ENCODE results near the gene SDK1. TPM values are rescaled to one million over a fixed set of nuclear protein-coding genes. Genes with fewer than 3 reads are reported as not detected.

SDK1 gene
- total RNA-seq, 1 experiment from 2014 or later, result 7.1 TPM

DNA sequence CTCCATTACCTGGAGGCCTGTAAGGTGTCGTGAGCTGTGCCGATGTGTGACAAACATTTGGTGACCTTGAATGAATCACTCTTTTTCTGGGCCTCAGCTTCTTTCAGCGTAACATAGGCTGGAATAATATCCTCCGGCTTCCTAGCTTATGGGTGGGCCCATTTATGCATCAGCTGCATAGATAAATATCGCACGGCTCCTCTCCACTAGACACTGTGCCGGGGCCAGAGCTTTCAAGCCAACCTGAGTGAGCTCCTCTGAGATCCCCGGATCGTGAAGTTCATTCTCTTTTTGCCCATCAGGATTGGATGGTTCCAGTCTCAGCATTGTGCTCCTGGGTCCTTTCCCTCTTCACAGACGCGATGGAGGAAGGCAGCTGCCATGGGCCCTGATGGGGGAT, 806.8 kb downstream of the SDK1 start:
- Mint-ChIP-seq H3K9me3 (ENCODE audit: unreplicated experiment) (no peaks in the 10 kb centered on the region), H3K27ac (ENCODE audit: unreplicated experiment) (no peak overlapping the region), H3K27me3 (ENCODE audit: insufficient read depth, unreplicated experiment) (no peaks in the 10 kb centered on the region), H3K36me3 (ENCODE audit: insufficient read depth, unreplicated experiment) (no peaks in the 10 kb centered on the region), H3K4me1 (ENCODE audit: low read depth, unreplicated experiment) (no peaks in the 10 kb centered on the region), H3K4me3 (ENCODE audit: unreplicated experiment) (no peak overlapping the region)
- H3K27me3 ChIP-seq (replicated peaks; ENCODE audit: control insufficient read depth, insufficient read depth, low read length), result no peaks in the 10 kb centered on the region
- no peak for DNase-seq
- POLR2A ChIA-PET, result no interaction called here
- TF ChIP-seq, protein P1, sequence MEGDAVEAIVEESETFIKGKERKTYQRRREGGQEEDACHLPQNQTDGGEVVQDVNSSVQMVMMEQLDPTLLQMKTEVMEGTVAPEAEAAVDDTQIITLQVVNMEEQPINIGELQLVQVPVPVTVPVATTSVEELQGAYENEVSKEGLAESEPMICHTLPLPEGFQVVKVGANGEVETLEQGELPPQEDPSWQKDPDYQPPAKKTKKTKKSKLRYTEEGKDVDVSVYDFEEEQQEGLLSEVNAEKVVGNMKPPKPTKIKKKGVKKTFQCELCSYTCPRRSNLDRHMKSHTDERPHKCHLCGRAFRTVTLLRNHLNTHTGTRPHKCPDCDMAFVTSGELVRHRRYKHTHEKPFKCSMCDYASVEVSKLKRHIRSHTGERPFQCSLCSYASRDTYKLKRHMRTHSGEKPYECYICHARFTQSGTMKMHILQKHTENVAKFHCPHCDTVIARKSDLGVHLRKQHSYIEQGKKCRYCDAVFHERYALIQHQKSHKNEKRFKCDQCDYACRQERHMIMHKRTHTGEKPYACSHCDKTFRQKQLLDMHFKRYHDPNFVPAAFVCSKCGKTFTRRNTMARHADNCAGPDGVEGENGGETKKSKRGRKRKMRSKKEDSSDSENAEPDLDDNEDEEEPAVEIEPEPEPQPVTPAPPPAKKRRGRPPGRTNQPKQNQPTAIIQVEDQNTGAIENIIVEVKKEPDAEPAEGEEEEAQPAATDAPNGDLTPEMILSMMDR (IDR thresholded peaks at IDR 0.05; ENCODE audit: insufficient read depth in 1 of 2, low read depth in 1 of 2, low read length in 1 of 2, severe bottlenecking in 1 of 2, unreplicated experiment in 1 of 2), result no peak
- intact Hi-C loops (cut with micrococcal nuclease; ENCODE audit: unreplicated experiment), result no loop called here
- CTCF ChIA-PET, result no interaction called here
- no peaks in the 10 kb centered on the region for H3K9me3 ChIP-seq
- H3K4me3 ChIP-seq (ENCODE audit: low read depth, low read length), result no peak overlapping the region
- H3K4me1 ChIP-seq, result no peaks in the 10 kb centered on the region
- no TSS peak for BruUV-seq (replicated peaks)
- H3K36me3 ChIP-seq (ENCODE audit: control insufficient read depth, insufficient read depth, low read length), result no peaks in the 10 kb centered on the region

DNA sequence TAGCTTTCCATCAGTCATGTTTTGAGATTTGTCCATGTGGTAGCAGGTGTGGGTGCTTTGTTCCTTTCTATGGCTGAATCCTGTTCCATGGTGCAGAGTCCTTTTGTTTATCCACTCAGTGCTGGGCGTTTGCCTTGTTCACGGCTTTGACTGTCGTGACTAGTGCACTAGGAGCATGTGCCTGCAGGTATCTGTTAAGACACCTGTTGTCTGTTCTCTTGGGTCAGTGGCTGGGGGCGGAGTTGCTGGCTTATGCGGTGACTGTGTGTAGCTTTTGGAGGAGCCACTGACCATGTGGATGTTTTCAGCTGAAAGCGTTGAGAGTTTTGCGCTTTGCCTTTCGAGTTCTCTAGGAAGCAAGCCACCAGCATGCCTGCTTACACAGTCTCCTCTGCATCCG, 807.9 kb downstream of the SDK1 start:
- Histone ChIP-seq H3K4me1 (no peaks in the 10 kb centered on the region), H3K36me3 (ENCODE audit: control insufficient read depth, insufficient read depth, low read length) (no peaks in the 10 kb centered on the region), H3K9me3 (no peaks in the 10 kb centered on the region), H3K4me3 (ENCODE audit: low read depth, low read length) (no peak overlapping the region), H3K27me3 (replicated peaks; ENCODE audit: control insufficient read depth, insufficient read depth, low read length) (no peaks in the 10 kb centered on the region)
- intact Hi-C loops (cut with micrococcal nuclease; ENCODE audit: unreplicated experiment), result no loop called here
- ChIA-PET POLR2A (no interaction called here), CTCF (no interaction called here)
- H3K9me3 Mint-ChIP-seq (ENCODE audit: unreplicated experiment), result no peaks in the 10 kb centered on the region
- no peaks in the 10 kb centered on the region for H3K36me3 Mint-ChIP-seq (ENCODE audit: insufficient read depth, unreplicated experiment)
- TF ChIP-seq, protein P1 (IDR thresholded peaks at IDR 0.05; ENCODE audit: insufficient read depth in 1 of 2, low read depth in 1 of 2, low read length in 1 of 2, severe bottlenecking in 1 of 2, unreplicated experiment in 1 of 2), result no peak
- H3K27ac Mint-ChIP-seq (ENCODE audit: unreplicated experiment), result no peak overlapping the region
- no peak for DNase-seq
- H3K27me3 Mint-ChIP-seq (ENCODE audit: insufficient read depth, unreplicated experiment), result no peaks in the 10 kb centered on the region
- no peak overlapping the region for H3K4me3 Mint-ChIP-seq (ENCODE audit: unreplicated experiment)
- no TSS peak for BruUV-seq (replicated peaks)
- H3K4me1 Mint-ChIP-seq (ENCODE audit: low read depth, unreplicated experiment), result no peaks in the 10 kb centered on the region

DNA sequence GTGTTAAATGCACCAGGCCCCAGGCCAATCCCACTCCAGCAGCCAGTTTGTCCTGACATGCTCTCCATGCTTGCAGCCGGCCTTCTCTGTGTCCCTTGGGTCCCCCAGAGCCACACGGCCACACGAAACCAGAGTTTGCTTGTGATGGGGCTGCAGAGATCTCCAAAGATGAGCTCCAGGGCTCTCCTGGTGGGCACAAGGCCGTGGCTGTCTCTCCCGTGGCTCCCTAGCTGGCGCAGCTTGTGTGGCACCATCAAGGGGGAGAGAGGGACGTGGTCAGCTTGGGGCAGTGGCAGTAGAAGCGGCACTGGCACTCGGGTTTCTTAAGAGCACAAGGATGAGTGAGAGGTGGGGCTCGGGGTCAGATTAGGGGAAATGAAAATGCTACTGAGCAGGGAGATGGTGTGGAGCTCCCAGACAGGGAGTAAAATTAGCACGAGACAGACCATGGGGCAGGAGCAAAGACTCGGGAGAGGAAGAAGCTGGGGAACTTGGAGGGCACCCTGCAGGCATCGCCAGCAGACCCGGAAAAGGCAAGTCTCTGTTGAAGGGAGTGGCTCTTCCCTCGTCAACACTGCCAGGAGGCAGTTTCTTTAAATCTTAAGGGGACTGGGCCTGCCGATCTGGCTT, 808.5 kb downstream of the SDK1 start:
- POLR2A ChIA-PET, result no interaction called here
- BruUV-seq (replicated peaks), result no TSS peak
- Histone ChIP-seq H3K9me3 (no peaks in the 10 kb centered on the region), H3K4me3 (ENCODE audit: low read depth, low read length) (no peak overlapping the region), H3K36me3 (ENCODE audit: control insufficient read depth, insufficient read depth, low read length) (no peaks in the 10 kb centered on the region), H3K27me3 (replicated peaks; ENCODE audit: control insufficient read depth, insufficient read depth, low read length) (no peaks in the 10 kb centered on the region), H3K4me1 (no peaks in the 10 kb centered on the region)
- DNase-seq, result peak in 1 of 2 experiments; percentile 17
- H3K4me1 Mint-ChIP-seq (ENCODE audit: low read depth, unreplicated experiment), result no peaks in the 10 kb centered on the region
- no peaks in the 10 kb centered on the region for H3K9me3 Mint-ChIP-seq (ENCODE audit: unreplicated experiment)
- H3K4me3 Mint-ChIP-seq (ENCODE audit: unreplicated experiment), result no peak overlapping the region
- no peaks in the 10 kb centered on the region for H3K27me3 Mint-ChIP-seq (ENCODE audit: insufficient read depth, unreplicated experiment)
- H3K27ac Mint-ChIP-seq (ENCODE audit: unreplicated experiment), result no peak overlapping the region
- TF ChIP-seq, protein P1 (IDR thresholded peaks at IDR 0.05; ENCODE audit: insufficient read depth in 1 of 2, low read depth in 1 of 2, low read length in 1 of 2, severe bottlenecking in 1 of 2, unreplicated experiment in 1 of 2), result no peak
- CTCF ChIA-PET, result no interaction called here
- intact Hi-C loops (cut with micrococcal nuclease; ENCODE audit: unreplicated experiment), result no loop called here
- H3K36me3 Mint-ChIP-seq (ENCODE audit: insufficient read depth, unreplicated experiment), result no peaks in the 10 kb centered on the region

Data from Caco-2 (cell line).